Osteoblast (primary cell): Measurements from ENCODE around the gene TINCR. TPM values are rescaled to one million over a fixed set of nuclear protein-coding genes. Genes with fewer than 3 reads are reported as not detected.

ENCODE experiments used
- DNase-seq: peaks from one replicate; pipeline ENCODE4 v3.0.0; 2011; ENCODE audit warnings: low spot score, mixed read lengths; ENCODE audit not compliant: insufficient read length; ENCODE audit errors: missing footprints
- H2AFZ ChIP-seq: 2 replicates; pipeline ENCODE4 v1.6.0; 2011; ENCODE audit warnings: mild to moderate bottlenecking, low read length
- H3K27ac ChIP-seq: 2 replicates; pipeline ENCODE4 v1.5.1; 2011; ENCODE audit warnings: mild to moderate bottlenecking, low read depth, low read length, moderate library complexity
- H3K27me3 ChIP-seq: 2 replicates; pipeline ENCODE4 v1.6.0; 2012; ENCODE audit warnings: mild to moderate bottlenecking, control low read depth, inconsistent platforms, low read length, moderate library complexity; ENCODE audit not compliant: insufficient read depth
- H3K36me3 ChIP-seq: 2 replicates; pipeline ENCODE4 v1.5.1; 2011; ENCODE audit warnings: mild to moderate bottlenecking, low read length, control low read depth, moderate library complexity; ENCODE audit not compliant: insufficient read depth
- H3K4me1 ChIP-seq: 2 replicates; pipeline ENCODE4 v1.5.1; 2011; ENCODE audit warnings: mild to moderate bottlenecking, low read length, control low read depth, moderate library complexity; ENCODE audit not compliant: insufficient read depth
- H3K4me2 ChIP-seq: 2 replicates; pipeline ENCODE4 v1.6.0; 2011; ENCODE audit warnings: mild to moderate bottlenecking, low read length; ENCODE audit not compliant: insufficient read depth
- H3K4me3 ChIP-seq: fragments of 200-600 bp; sonication (generic); 3 replicates; pipeline ENCODE4 v1.5.1; 2012; ENCODE audit warnings: mild to moderate bottlenecking, low read length, inconsistent platforms; ENCODE audit not compliant: insufficient read depth
- H3K79me2 ChIP-seq: 2 replicates; pipeline ENCODE4 v1.6.0; 2012; ENCODE audit warnings: mild to moderate bottlenecking, low read length, control low read depth, inconsistent platforms; ENCODE audit not compliant: insufficient read depth
- H3K9me3 ChIP-seq: 2 replicates; pipeline ENCODE4 v1.5.1; 2011; ENCODE audit warnings: low read depth, low read length, control low read depth
- H4K20me1 ChIP-seq: 2 replicates; pipeline ENCODE4 v1.6.0; 2012; ENCODE audit warnings: mild to moderate bottlenecking, low read length, control low read depth; ENCODE audit not compliant: insufficient read depth
- total RNA-seq: library from RNA; depleted of rRNA; stranded (reverse); fragments of >200 nt; gene quantifications from 2 replicates; pipeline ENCODE4 v1.2.3, GENCODE V29; 2012
- TF ChIP-seq, protein P1 (sequence below): IDR thresholded peaks from 2 replicates; pipeline ENCODE4 v1.5.1; 2011; ENCODE audit warnings: mild to moderate bottlenecking, low read depth, low read length, moderate library complexity; ENCODE audit errors: extremely low read depth

Gene TINCR
- total RNA-seq, 1 donor, result 0.36 TPM

GRCh38 chr19:5579286-5579685 lies 11.5 kb upstream of the TINCR start:
- H3K79me2 ChIP-seq, result no peaks in the 10 kb centered on the region
- H3K9me3 ChIP-seq, result no peaks in the 10 kb centered on the region
- H3K4me3 ChIP-seq, result no peak overlapping the region
- no peak overlapping the region for H2AFZ ChIP-seq
- peaks cover 5% of the 10 kb centered on the region for H3K36me3 ChIP-seq
- H3K4me2 ChIP-seq, result no peak overlapping the region
- H3K27ac ChIP-seq, result no peak overlapping the region
- H3K27me3 ChIP-seq, result no peaks in the 10 kb centered on the region
- peaks cover 6% of the 10 kb centered on the region for H4K20me1 ChIP-seq
- TF ChIP-seq, protein P1, sequence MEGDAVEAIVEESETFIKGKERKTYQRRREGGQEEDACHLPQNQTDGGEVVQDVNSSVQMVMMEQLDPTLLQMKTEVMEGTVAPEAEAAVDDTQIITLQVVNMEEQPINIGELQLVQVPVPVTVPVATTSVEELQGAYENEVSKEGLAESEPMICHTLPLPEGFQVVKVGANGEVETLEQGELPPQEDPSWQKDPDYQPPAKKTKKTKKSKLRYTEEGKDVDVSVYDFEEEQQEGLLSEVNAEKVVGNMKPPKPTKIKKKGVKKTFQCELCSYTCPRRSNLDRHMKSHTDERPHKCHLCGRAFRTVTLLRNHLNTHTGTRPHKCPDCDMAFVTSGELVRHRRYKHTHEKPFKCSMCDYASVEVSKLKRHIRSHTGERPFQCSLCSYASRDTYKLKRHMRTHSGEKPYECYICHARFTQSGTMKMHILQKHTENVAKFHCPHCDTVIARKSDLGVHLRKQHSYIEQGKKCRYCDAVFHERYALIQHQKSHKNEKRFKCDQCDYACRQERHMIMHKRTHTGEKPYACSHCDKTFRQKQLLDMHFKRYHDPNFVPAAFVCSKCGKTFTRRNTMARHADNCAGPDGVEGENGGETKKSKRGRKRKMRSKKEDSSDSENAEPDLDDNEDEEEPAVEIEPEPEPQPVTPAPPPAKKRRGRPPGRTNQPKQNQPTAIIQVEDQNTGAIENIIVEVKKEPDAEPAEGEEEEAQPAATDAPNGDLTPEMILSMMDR, result no peak
- H3K4me1 ChIP-seq, result no peaks in the 10 kb centered on the region
- peak; percentile 62 for DNase-seq

GRCh38 chr19:5578097-5578846 lies 10.5 kb upstream of the TINCR start:
- TF ChIP-seq, protein P1, result peak; percentile 93
- Histone ChIP-seq H3K4me2 (peak overlapping the region; percentile 48), H4K20me1 (peaks cover 6% of the 10 kb centered on the region), H3K27ac (no peak overlapping the region), H3K36me3 (no peaks in the 10 kb centered on the region), H3K9me3 (no peaks in the 10 kb centered on the region), H3K4me3 (no peak overlapping the region), H3K79me2 (no peaks in the 10 kb centered on the region), H2AFZ (no peak overlapping the region), H3K27me3 (no peaks in the 10 kb centered on the region), H3K4me1 (no peaks in the 10 kb centered on the region)
- peak; percentile 97 for DNase-seq

GRCh38 chr19:5575590-5575989 lies 7.8 kb upstream of the TINCR start:
- Histone ChIP-seq H3K4me3 (no peak overlapping the region), H3K4me2 (no peak overlapping the region), H3K27me3 (no peaks in the 10 kb centered on the region), H3K9me3 (no peaks in the 10 kb centered on the region), H3K4me1 (no peaks in the 10 kb centered on the region), H4K20me1 (peaks cover 6% of the 10 kb centered on the region), H3K36me3 (no peaks in the 10 kb centered on the region), H3K79me2 (no peaks in the 10 kb centered on the region), H2AFZ (no peak overlapping the region), H3K27ac (no peak overlapping the region)
- peak; percentile 52 for DNase-seq
- TF ChIP-seq, protein P1, result no peak

- H3K9me3 ChIP-seq, result no peaks in the 10 kb centered on the region
- H3K36me3 ChIP-seq, result no peaks in the 10 kb centered on the region
- no peak overlapping the region for H2AFZ ChIP-seq
- DNase-seq, result no peak
- H4K20me1 ChIP-seq, result peaks cover under 1% of the 10 kb centered on the region
- H3K27me3 ChIP-seq, result peaks cover 5% of the 10 kb centered on the region
- no peak overlapping the region for H3K4me2 ChIP-seq
- no peaks in the 10 kb centered on the region for H3K79me2 ChIP-seq
- no peaks in the 10 kb centered on the region for H3K4me1 ChIP-seq
- TF ChIP-seq, protein P1, result no peak
- H3K27ac ChIP-seq, result no peak overlapping the region
- no peak overlapping the region for H3K4me3 ChIP-seq
These were observed 5.0 kb upstream of the TINCR start for GRCh38 chr19:5572556-5573286.
